Measurements from ENCODE around the gene EXOC3L1. TPM values are rescaled to one million over a fixed set of nuclear protein-coding genes. Genes with fewer than 3 reads are reported as not detected.
A peak's percentile ranks its signal among the peaks of the same experiment; 100 is the strongest.

EXOC3L1 gene
- total RNA-seq, 1 donor from 2014 or later = 0.45 TPM

DNA sequence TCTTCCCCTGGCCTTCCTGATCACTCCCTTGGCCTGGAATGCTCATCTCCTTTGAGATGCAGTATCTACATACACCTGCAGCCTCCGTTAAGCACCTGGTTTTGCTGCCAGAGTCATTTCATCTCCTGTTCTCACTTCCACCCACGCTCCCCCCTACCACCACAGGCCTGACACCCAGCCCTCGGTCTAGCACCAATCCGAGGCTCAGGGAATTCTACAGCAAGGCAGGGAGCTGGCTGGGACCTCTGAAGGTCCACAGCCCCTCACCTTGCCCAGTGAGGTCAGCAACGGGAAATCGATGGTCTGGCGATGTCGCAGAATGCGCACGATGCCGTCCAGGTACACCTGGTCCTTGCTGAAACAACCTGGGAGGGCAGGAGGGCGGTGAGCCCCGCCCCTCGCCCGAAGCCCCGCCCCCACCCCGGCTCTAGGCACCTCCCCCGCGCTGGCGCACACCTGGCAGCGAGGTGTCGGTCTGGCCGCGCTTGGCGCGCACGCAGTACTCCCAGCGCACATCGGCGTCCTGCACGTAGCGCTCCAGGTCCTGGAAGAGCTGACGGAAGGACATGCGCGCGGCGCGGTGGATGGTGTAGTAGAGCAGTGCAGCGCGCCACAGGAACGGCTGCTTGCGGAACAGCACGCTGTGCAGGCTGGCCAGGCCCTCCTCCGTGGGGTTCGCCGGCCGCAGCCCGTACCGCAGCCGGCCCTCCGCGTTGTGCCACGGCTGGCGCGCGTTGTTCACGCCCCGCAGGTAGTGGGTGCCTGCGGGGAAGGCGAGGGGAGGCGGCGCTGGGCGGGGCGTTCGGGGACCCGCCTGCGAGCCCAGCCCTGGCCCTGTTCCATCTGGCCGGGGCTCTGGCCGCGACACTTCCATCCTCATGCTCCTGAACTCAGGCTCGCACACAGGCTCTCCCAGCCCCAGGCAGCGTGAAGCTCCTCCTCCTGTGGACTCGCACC lies 11.9 kb downstream of the EXOC3L1 start:
- Histone ChIP-seq H3K79me2 (ENCODE audit: insufficient read depth, low read length) (peaks cover 20% of the 10 kb centered on the region), H3K4me3 (ENCODE audit: insufficient read depth, low read depth, low read length) (no peak overlapping the region), H2AFZ (ENCODE audit: low read depth, low read length) (no peak overlapping the region), H3K9me3 (ENCODE audit: insufficient read depth, low read depth, low read length) (no peaks in the 10 kb centered on the region), H3K36me3 (ENCODE audit: insufficient read depth, low read length) (no peaks in the 10 kb centered on the region), H3K4me1 (ENCODE audit: insufficient read depth, low read length) (peaks cover 36% of the 10 kb centered on the region), H3K27ac (ENCODE audit: low read depth, low read length) (no peak overlapping the region), H4K20me1 (ENCODE audit: insufficient read depth, low read length) (peaks cover 65% of the 10 kb centered on the region), H3K27me3 (ENCODE audit: insufficient read depth, low read length) (no peaks in the 10 kb centered on the region), H3K4me2 (ENCODE audit: low read length) (peak overlapping the region; percentile 72), H3K9ac (ENCODE audit: low read length) (no peak overlapping the region)
- H3K27ac Mint-ChIP-seq (ENCODE audit: unreplicated experiment) = no peak overlapping the region
- peaks cover 2% of the 10 kb centered on the region for H3K9me3 Mint-ChIP-seq (ENCODE audit: unreplicated experiment)
- H3K27me3 Mint-ChIP-seq (ENCODE audit: low read depth, unreplicated experiment) = peaks cover 19% of the 10 kb centered on the region
- H3K36me3 Mint-ChIP-seq (ENCODE audit: low read depth, unreplicated experiment) = peaks cover 16% of the 10 kb centered on the region
- peak; percentile 33 for TF ChIP-seq EZH2 (IDR thresholded peaks at IDR 0.05; ENCODE audit: insufficient read depth, low read length)
- TF ChIP-seq, protein P1, sequence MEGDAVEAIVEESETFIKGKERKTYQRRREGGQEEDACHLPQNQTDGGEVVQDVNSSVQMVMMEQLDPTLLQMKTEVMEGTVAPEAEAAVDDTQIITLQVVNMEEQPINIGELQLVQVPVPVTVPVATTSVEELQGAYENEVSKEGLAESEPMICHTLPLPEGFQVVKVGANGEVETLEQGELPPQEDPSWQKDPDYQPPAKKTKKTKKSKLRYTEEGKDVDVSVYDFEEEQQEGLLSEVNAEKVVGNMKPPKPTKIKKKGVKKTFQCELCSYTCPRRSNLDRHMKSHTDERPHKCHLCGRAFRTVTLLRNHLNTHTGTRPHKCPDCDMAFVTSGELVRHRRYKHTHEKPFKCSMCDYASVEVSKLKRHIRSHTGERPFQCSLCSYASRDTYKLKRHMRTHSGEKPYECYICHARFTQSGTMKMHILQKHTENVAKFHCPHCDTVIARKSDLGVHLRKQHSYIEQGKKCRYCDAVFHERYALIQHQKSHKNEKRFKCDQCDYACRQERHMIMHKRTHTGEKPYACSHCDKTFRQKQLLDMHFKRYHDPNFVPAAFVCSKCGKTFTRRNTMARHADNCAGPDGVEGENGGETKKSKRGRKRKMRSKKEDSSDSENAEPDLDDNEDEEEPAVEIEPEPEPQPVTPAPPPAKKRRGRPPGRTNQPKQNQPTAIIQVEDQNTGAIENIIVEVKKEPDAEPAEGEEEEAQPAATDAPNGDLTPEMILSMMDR (IDR thresholded peaks at IDR 0.05; ENCODE audit: insufficient read depth, low read depth, low read length) = no peak
- FAIRE-seq (no peak), DNase-seq (ENCODE audit: low read depth) (no peak)
- H3K4me1 Mint-ChIP-seq (ENCODE audit: low read depth, unreplicated experiment) = peaks cover 7% of the 10 kb centered on the region
- H3K4me3 Mint-ChIP-seq (ENCODE audit: unreplicated experiment) = no peak overlapping the region

- peaks cover 11% of the 10 kb centered on the region for H3K79me2 ChIP-seq (ENCODE audit: insufficient read depth, low read length)
- no peak overlapping the region for H3K9ac ChIP-seq (ENCODE audit: low read length)
- H3K27ac ChIP-seq (ENCODE audit: low read depth, low read length) = no peak overlapping the region
- no peaks in the 10 kb centered on the region for H3K27me3 ChIP-seq (ENCODE audit: insufficient read depth, low read length)
- H3K4me2 ChIP-seq (ENCODE audit: low read length) = no peak overlapping the region
- no peaks in the 10 kb centered on the region for H3K36me3 ChIP-seq (ENCODE audit: insufficient read depth, low read length)
- Mint-ChIP-seq H3K27me3 (ENCODE audit: low read depth, unreplicated experiment) (peaks cover 22% of the 10 kb centered on the region), H3K4me3 (ENCODE audit: unreplicated experiment) (no peak overlapping the region), H3K27ac (ENCODE audit: unreplicated experiment) (no peak overlapping the region), H3K9me3 (ENCODE audit: unreplicated experiment) (peaks cover 2% of the 10 kb centered on the region), H3K36me3 (ENCODE audit: low read depth, unreplicated experiment) (peaks cover 19% of the 10 kb centered on the region), H3K4me1 (ENCODE audit: low read depth, unreplicated experiment) (peaks cover 10% of the 10 kb centered on the region)
- H2AFZ ChIP-seq (ENCODE audit: low read depth, low read length) = no peak overlapping the region
- H3K4me1 ChIP-seq (ENCODE audit: insufficient read depth, low read length) = peaks cover 25% of the 10 kb centered on the region
- FAIRE-seq (no peak), DNase-seq (ENCODE audit: low read depth) (no peak)
- TF ChIP-seq EZH2 (IDR thresholded peaks at IDR 0.05; ENCODE audit: insufficient read depth, low read length) = no peak
- TF ChIP-seq, protein P1 (IDR thresholded peaks at IDR 0.05; ENCODE audit: insufficient read depth, low read depth, low read length) = no peak
- H3K4me3 ChIP-seq (ENCODE audit: insufficient read depth, low read depth, low read length) = no peak overlapping the region
- peaks cover 59% of the 10 kb centered on the region for H4K20me1 ChIP-seq (ENCODE audit: insufficient read depth, low read length)
- H3K9me3 ChIP-seq (ENCODE audit: insufficient read depth, low read depth, low read length) = no peaks in the 10 kb centered on the region
These were observed 13.3 kb downstream of the EXOC3L1 start for GRCh38 chr16:67176662-67177061.

Data from astrocyte (in vitro differentiated cells and primary cell).